Measurements from ENCODE around the gene NUP210. TPM values are rescaled to one million over a fixed set of nuclear protein-coding genes. Genes with fewer than 3 reads are reported as not detected.

The NUP210 gene
- total and polyA plus RNA-seq, 2 of the 13 experiments (the other 11 are each of a cell fraction or from before 2014, with no cell fraction given) = 31.6 to 35.2 TPM

DNA sequence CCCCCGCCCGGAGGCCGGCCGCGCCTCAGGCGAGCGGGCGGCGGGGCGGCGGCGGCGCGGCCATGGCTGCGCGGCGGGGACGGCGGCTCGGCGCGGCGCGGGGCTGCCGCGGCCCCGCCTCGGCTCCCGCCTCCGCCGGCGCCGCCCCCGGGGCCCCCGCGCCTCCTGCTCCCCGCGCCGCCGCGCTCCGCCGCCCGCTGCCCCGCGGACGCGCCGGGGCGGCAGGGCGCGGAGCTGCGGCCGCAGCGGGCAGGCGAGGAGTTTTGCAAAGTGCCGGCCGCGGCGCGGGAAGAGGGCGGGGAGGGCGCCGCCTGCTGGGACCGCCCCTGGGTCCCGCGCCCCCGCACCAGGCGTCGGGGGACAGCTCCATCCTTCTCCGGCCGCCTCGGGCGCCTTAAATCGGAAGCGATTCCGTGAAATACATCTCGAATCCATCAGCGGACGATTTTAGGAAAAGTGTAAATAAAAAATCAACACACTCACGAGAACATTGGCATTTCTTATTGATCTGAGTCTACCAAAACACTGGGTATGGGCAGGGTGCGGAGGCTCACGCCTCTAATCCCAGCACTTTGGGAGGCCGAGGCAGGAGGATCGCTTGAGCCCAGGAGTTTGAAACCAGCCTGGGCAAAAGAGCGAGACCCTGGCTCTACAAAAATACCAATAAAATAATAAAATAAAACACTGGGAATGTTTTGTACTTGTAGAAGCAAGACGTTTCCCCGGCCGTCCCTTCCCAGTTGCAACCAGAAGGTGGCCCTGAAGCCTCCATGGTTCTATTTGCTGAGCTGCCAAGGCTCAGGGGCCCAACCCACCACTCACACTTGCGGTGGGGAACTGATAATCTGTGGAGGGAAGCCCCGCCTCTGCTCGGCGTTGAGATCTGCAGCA is 136.9 kb downstream of the NUP210 start (continued):
- TF ChIP-seq PRDM10 (CRISPR knock-in tag; IDR thresholded peaks at IDR 0.05; ENCODE audit: low read depth) (no peak), ZNF891 (CRISPR knock-in tag; IDR thresholded peaks at IDR 0.05) (0 out of 2 replicates have a peak, but pooled peaks have one; percentile 17), MAF1 (CRISPR knock-in tag; IDR thresholded peaks at IDR 0.05; ENCODE audit: borderline replicate concordance) (0 out of 2 replicates have a peak, but pooled peaks have one; percentile 27), ZSCAN5A (CRISPR knock-in tag; IDR thresholded peaks at IDR 0.05; ENCODE audit: borderline replicate concordance) (0 out of 2 replicates have a peak, but pooled peaks have one; percentile 25), AHR (CRISPR knock-in tag; IDR thresholded peaks at IDR 0.05) (no peak), BHLHE40 (IDR thresholded peaks at IDR 0.05; ENCODE audit: low read length) (no peak), CHD4 (IDR thresholded peaks at IDR 0.05; ENCODE audit: borderline replicate concordance, low read length) (no peak), DMAP1 (CRISPR knock-in tag; IDR thresholded peaks at IDR 0.05) (no peak), THYN1 (CRISPR knock-in tag; IDR thresholded peaks at IDR 0.05; ENCODE audit: borderline replicate concordance, low read depth) (no peak), ZNF282 (IDR thresholded peaks at IDR 0.05; ENCODE audit: partially characterized antibody) (no peak), KLF6 (CRISPR knock-in tag; IDR thresholded peaks at IDR 0.05) (0 out of 2 replicates have a peak, but pooled peaks have one; percentile 33), FOXA3 (CRISPR knock-in tag; IDR thresholded peaks at IDR 0.05) (0 out of 2 replicates have a peak, but pooled peaks have one; percentile 11), NFE2L1 (CRISPR knock-in tag; IDR thresholded peaks at IDR 0.05; ENCODE audit: borderline replicate concordance) (no peak), HMGXB4 (CRISPR knock-in tag; IDR thresholded peaks at IDR 0.05; ENCODE audit: borderline replicate concordance in 1 of 2, low read depth in 1 of 2) (peak; percentile 72 to 73; a peak in 2 of 4 replicates), PTBP1 (IDR thresholded peaks at IDR 0.05; ENCODE audit: low read depth, low read length, poor library complexity, severe bottlenecking) (no peak), NFATC3 (CRISPR knock-in tag; IDR thresholded peaks at IDR 0.05) (no peak)
- TF ChIP-seq, protein P1, sequence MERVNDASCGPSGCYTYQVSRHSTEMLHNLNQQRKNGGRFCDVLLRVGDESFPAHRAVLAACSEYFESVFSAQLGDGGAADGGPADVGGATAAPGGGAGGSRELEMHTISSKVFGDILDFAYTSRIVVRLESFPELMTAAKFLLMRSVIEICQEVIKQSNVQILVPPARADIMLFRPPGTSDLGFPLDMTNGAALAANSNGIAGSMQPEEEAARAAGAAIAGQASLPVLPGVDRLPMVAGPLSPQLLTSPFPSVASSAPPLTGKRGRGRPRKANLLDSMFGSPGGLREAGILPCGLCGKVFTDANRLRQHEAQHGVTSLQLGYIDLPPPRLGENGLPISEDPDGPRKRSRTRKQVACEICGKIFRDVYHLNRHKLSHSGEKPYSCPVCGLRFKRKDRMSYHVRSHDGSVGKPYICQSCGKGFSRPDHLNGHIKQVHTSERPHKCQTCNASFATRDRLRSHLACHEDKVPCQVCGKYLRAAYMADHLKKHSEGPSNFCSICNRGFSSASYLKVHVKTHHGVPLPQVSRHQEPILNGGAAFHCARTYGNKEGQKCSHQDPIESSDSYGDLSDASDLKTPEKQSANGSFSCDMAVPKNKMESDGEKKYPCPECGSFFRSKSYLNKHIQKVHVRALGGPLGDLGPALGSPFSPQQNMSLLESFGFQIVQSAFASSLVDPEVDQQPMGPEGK (CRISPR knock-in tag; IDR thresholded peaks at IDR 0.05) = peak; percentile 47
- TF ChIP-seq, protein P2, sequence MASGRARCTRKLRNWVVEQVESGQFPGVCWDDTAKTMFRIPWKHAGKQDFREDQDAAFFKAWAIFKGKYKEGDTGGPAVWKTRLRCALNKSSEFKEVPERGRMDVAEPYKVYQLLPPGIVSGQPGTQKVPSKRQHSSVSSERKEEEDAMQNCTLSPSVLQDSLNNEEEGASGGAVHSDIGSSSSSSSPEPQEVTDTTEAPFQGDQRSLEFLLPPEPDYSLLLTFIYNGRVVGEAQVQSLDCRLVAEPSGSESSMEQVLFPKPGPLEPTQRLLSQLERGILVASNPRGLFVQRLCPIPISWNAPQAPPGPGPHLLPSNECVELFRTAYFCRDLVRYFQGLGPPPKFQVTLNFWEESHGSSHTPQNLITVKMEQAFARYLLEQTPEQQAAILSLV (CRISPR knock-in tag; IDR thresholded peaks at IDR 0.05; ENCODE audit: borderline replicate concordance) = no peak

All from HepG2 (cell line).